HG03159 (cell line): Measurements from ENCODE around the gene P4HA1.
"Not testable (repeated sequence)": the region's sequence is repeated elsewhere in the genome, so short reads cannot be mapped to it uniquely, and the experiment has no call there.

Source experiments
- ATAC-seq: cut with Tn5 transposase; IDR thresholded peaks from one replicate; pipeline ENCODE4 v1.9.1; 2021; ENCODE audit warnings: mild to moderate bottlenecking, moderate library complexity; ENCODE audit not compliant: unreplicated experiment

Gene P4HA1

GRCh38 chr10:73044378-73045285 lies 52.0 kb downstream of the P4HA1 start:
- no peak for ATAC-seq

- no peak for ATAC-seq
Measured at GRCh38 chr10:73043766-73044377, 52.8 kb downstream of the P4HA1 start.

GRCh38 chr10:73043319-73043718 lies 53.3 kb downstream of the P4HA1 start:
- ATAC-seq: no peak

GRCh38 chr10:73042130-73042529 lies 54.5 kb downstream of the P4HA1 start:
- no peak for ATAC-seq

GRCh38 chr10:73039635-73040034 lies 57.0 kb downstream of the P4HA1 start:
- no peak for ATAC-seq

GRCh38 chr10:73036285-73036684 lies 60.4 kb downstream of the P4HA1 start:
- ATAC-seq: not testable (repeated sequence)

GRCh38 chr10:73032536-73032935 lies 64.1 kb downstream of the P4HA1 start:
- ATAC-seq: no peak

- not testable (repeated sequence) for ATAC-seq
Measured at GRCh38 chr10:73026623-73027022, 70.0 kb downstream of the P4HA1 start.

- not testable (repeated sequence) for ATAC-seq
Measured at GRCh38 chr10:73023455-73024070, 73.1 kb downstream of the P4HA1 start.

GRCh38 chr10:73022961-73023360 lies 73.7 kb downstream of the P4HA1 start:
- not testable (repeated sequence) for ATAC-seq

- not testable (repeated sequence) for ATAC-seq
Measured at GRCh38 chr10:73021538-73022164, 75.0 kb downstream of the P4HA1 start.

GRCh38 chr10:73021050-73021449 lies 75.6 kb downstream of the P4HA1 start:
- no peak for ATAC-seq

GRCh38 chr10:73019100-73019499 lies 77.6 kb downstream of the P4HA1 start:
- ATAC-seq: no peak

GRCh38 chr10:73018632-73019031 lies 78.0 kb downstream of the P4HA1 start:
- ATAC-seq: no peak

GRCh38 chr10:73017955-73018480 lies 78.6 kb downstream of the P4HA1 start:
- ATAC-seq: no peak

- no peak for ATAC-seq
Measured at GRCh38 chr10:73015779-73016178, 80.9 kb downstream of the P4HA1 start.

GRCh38 chr10:73003822-73004221 lies 92.8 kb downstream of the P4HA1 start:
- no peak for ATAC-seq

GRCh38 chr10:73000973-73001372 lies 95.7 kb downstream of the P4HA1 start:
- ATAC-seq: no peak

GRCh38 chr10:72997099-72997498 lies 99.6 kb downstream of the P4HA1 start:
- no peak for ATAC-seq

GRCh38 chr10:72995459-72995858 lies 101.2 kb downstream of the P4HA1 start:
- ATAC-seq: not testable (repeated sequence)

GRCh38 chr10:72989771-72990170 lies 106.9 kb downstream of the P4HA1 start:
- ATAC-seq: not testable (repeated sequence)
